Keratinocyte (primary cell): ENCODE results near the gene ARL6IP4. TPM values are rescaled to one million over a fixed set of nuclear protein-coding genes. Genes with fewer than 3 reads are reported as not detected.

Source experiments
- DNase-seq: peaks from one replicate; pipeline ENCODE4 v3.0.0-alpha.2; 2011; ENCODE audit warnings: low read depth, missing footprints, low spot score
- FAIRE-seq: peaks from 2 replicates; lab custom pipeline; 2011; peaks lifted over from hg19 to GRCh38; lab: Jason Lieb, UNC
- H2AFZ ChIP-seq: 2 replicates; pipeline ENCODE4 v1.6.0; 2012; ENCODE audit warnings: low read length, control low read depth, inconsistent platforms; ENCODE audit not compliant: control insufficient read depth
- H3K27ac ChIP-seq: 2 replicates; pipeline ENCODE4 v1.5.1; 2011; ENCODE audit warnings: low read length; ENCODE audit not compliant: control insufficient read depth, insufficient read depth
- H3K27me3 ChIP-seq: 3 replicates; pipeline ENCODE4 v1.6.0; 2011; ENCODE audit warnings: low read length; ENCODE audit not compliant: control insufficient read depth, insufficient read depth; ENCODE audit errors: extremely low read depth
- H3K36me3 ChIP-seq, 2 experiments: 2 replicates in 1 of 2; 3 replicates in 1 of 2; pipeline ENCODE4 v1.5.1; 2011; ENCODE audit warnings: low read length in 2 of 2, mild to moderate bottlenecking in 1 of 2; ENCODE audit not compliant: control insufficient read depth in 2 of 2, insufficient read depth in 2 of 2; ENCODE audit errors: extremely low read depth in 1 of 2
- H3K4me1 ChIP-seq: 3 replicates; pipeline ENCODE4 v1.5.1; 2011; ENCODE audit warnings: low read length; ENCODE audit not compliant: control insufficient read depth, insufficient read depth; ENCODE audit errors: extremely low read depth
- H3K4me2 ChIP-seq: 3 replicates; pipeline ENCODE4 v1.6.0; 2011; ENCODE audit warnings: low read depth, low read length; ENCODE audit not compliant: control insufficient read depth, insufficient read depth; ENCODE audit errors: extremely low read depth
- H3K4me3 ChIP-seq, 3 experiments: fragments of 200-600 bp in 1 of 3; sonication (generic) in 1 of 3; 2 replicates in 2 of 3; 3 replicates in 1 of 3; pipeline ENCODE4 v1.5.1; 2011 to 2016; ENCODE audit warnings: low read length in 3 of 3, mild to moderate bottlenecking in 3 of 3, control low read depth in 2 of 3, inconsistent platforms in 1 of 3, low read depth in 1 of 3, mixed read lengths in 1 of 3, mixed run types in 1 of 3, moderate library complexity in 1 of 3; ENCODE audit not compliant: control insufficient read depth in 2 of 3, insufficient read depth in 2 of 3; ENCODE audit errors: extremely low read depth in 1 of 3
- H3K79me2 ChIP-seq: 2 replicates; pipeline ENCODE4 v1.6.0; 2012; ENCODE audit warnings: low read length; ENCODE audit not compliant: control insufficient read depth, insufficient read depth
- H3K9ac ChIP-seq: 3 replicates; pipeline ENCODE4 v1.6.0; 2011; ENCODE audit warnings: low read length; ENCODE audit not compliant: control insufficient read depth, insufficient read depth; ENCODE audit errors: extremely low read depth
- H3K9me1 ChIP-seq: 3 replicates; pipeline ENCODE4 v1.6.0; 2011; ENCODE audit warnings: low read length; ENCODE audit not compliant: control insufficient read depth, insufficient read depth; ENCODE audit errors: extremely low read depth
- H3K9me3 ChIP-seq: 2 replicates; pipeline ENCODE4 v1.5.1; 2012; ENCODE audit warnings: low read depth, low read length; ENCODE audit not compliant: control insufficient read depth
- H4K20me1 ChIP-seq: 3 replicates; pipeline ENCODE4 v1.6.0; 2011; ENCODE audit warnings: low read length; ENCODE audit not compliant: control insufficient read depth, insufficient read depth; ENCODE audit errors: extremely low read depth
- EZH2 ChIP-seq: IDR thresholded peaks from one replicate; pipeline ENCODE4 v1.6.1; 2012; ENCODE audit warnings: inconsistent platforms, mild to moderate bottlenecking, low read length, moderate library complexity
- dilution Hi-C: fragments of 300-500 bp; cut with MboI; formaldehyde crosslinking; loops from one replicate; pipeline ENCODE4 v1.7.0; 2020; ENCODE audit warnings: low sequenced_read_pairs; ENCODE audit not compliant: extremely low pct_ligation_motif_present
- polyA plus RNA-seq, 5 experiments: library from polyadenylated mRNA; depleted of rRNA in 3 of 5; stranded (reverse) in 3 of 5; stranded (forward) in 1 of 5; unstranded in 1 of 5; fragments of >200 nt; gene quantifications; 1 replicate in 1 of 5; 2 replicates in 3 of 5; 3 replicates in 1 of 5; pipeline versions ENCODE4 v1.2.1 to v1.2.3, GENCODE V29; 2011 to 2012; ENCODE audit warnings: missing spikeins in 2 of 5, low read depth in 1 of 5, low replicate concordance in 1 of 5
- TF ChIP-seq, protein P1 (sequence below), 3 experiments: IDR thresholded peaks in 1 of 3; conservative IDR thresholded peaks in 1 of 3; optimal IDR thresholded peaks in 1 of 3; 2 replicates in 2 of 3; 3 replicates in 1 of 3; pipeline versions ENCODE3 to v1.5.1; 2011; ENCODE audit warnings: low read length in 3 of 3, mild to moderate bottlenecking in 3 of 3, moderate library complexity in 2 of 3, control low read depth in 1 of 3, inconsistent platforms in 1 of 3; ENCODE audit not compliant: insufficient read depth in 2 of 3; ENCODE audit errors: extremely low read depth in 1 of 3

Gene ARL6IP4
- polyA plus RNA-seq, 1 donor (not counting 4 experiments of a cell fraction or from before 2014, with no cell fraction given), result 144 TPM

- no peak for FAIRE-seq
These were observed 14.5 kb downstream of the ARL6IP4 start for GRCh38 chr12:122994781-122995502.

DNA sequence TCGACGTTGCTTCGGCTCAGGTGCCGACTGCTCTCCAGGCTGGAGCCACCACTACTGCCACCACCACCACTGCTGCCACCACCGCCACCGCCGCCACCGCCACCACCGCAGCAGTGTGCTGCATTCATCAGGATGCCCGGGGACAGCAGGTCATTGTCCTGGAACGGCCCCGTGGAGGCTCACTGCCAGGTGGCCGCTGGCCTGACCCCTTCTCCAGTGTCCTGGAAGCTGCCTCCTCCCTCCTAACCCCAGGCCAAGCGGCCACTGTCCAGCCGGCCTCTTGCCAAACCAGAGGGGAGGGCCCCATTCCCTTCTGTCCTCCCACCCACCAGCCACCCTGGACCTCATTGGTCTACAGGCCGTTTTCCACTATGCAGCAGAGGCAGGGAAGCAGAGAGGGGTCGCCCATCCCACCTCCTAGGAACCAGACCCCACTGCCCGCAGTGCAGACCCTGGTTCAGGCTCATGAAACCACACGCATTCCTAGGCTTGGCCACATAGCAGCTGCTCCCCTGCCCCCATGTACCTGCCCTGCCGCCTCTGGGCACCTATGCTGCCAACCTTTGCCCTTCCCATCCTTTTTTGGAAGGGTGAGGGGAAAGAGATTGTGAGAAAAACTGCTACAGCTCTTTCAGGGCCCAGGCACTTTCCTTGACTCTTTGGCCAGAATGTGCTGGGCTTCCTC lies 15.2 kb downstream of the ARL6IP4 start:
- H3K9me3 ChIP-seq, result no peaks in the 10 kb centered on the region
- no peak overlapping the region for H2AFZ ChIP-seq
- no peaks in the 10 kb centered on the region for H3K4me1 ChIP-seq
- no peak overlapping the region for H3K4me3 ChIP-seq
- no peak overlapping the region for H3K9ac ChIP-seq
- FAIRE-seq (no peak), DNase-seq (no peak)
- dilution Hi-C loops, result no loop called here
- peaks cover 0 to 1% of the 10 kb centered on the region in 2 experiments for H3K36me3 ChIP-seq
- TF ChIP-seq, protein P1, sequence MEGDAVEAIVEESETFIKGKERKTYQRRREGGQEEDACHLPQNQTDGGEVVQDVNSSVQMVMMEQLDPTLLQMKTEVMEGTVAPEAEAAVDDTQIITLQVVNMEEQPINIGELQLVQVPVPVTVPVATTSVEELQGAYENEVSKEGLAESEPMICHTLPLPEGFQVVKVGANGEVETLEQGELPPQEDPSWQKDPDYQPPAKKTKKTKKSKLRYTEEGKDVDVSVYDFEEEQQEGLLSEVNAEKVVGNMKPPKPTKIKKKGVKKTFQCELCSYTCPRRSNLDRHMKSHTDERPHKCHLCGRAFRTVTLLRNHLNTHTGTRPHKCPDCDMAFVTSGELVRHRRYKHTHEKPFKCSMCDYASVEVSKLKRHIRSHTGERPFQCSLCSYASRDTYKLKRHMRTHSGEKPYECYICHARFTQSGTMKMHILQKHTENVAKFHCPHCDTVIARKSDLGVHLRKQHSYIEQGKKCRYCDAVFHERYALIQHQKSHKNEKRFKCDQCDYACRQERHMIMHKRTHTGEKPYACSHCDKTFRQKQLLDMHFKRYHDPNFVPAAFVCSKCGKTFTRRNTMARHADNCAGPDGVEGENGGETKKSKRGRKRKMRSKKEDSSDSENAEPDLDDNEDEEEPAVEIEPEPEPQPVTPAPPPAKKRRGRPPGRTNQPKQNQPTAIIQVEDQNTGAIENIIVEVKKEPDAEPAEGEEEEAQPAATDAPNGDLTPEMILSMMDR (optimal IDR thresholded peaks at IDR 0.05 in 1 of 3, IDR thresholded peaks at IDR 0.05 in 1 of 3, conservative IDR thresholded peaks at IDR 0.05 in 1 of 3; ENCODE audit: extremely low read depth in 1 of 3, insufficient read depth in 2 of 3, low read length in 3 of 3), result no peak
- TF ChIP-seq EZH2, result no peak
- H3K27me3 ChIP-seq, result no peaks in the 10 kb centered on the region
- H3K79me2 ChIP-seq, result no peaks in the 10 kb centered on the region
- no peaks in the 10 kb centered on the region for H4K20me1 ChIP-seq
- H3K27ac ChIP-seq, result no peak overlapping the region
- H3K9me1 ChIP-seq, result no peaks in the 10 kb centered on the region
- H3K4me2 ChIP-seq, result no peak overlapping the region

More at GRCh38 chr12:122994781-122995502, 14.5 kb downstream of the ARL6IP4 start:
- DNase-seq, result no peak
- Histone ChIP-seq H3K4me2 (no peak overlapping the region), H3K9ac (no peak overlapping the region), H3K36me3 (peaks cover 0 to 1% of the 10 kb centered on the region in 2 experiments), H3K4me1 (no peaks in the 10 kb centered on the region), H3K79me2 (no peaks in the 10 kb centered on the region), H2AFZ (no peak overlapping the region), H3K9me1 (no peaks in the 10 kb centered on the region), H3K27ac (no peak overlapping the region), H4K20me1 (no peaks in the 10 kb centered on the region), H3K9me3 (no peaks in the 10 kb centered on the region), H3K27me3 (no peaks in the 10 kb centered on the region), H3K4me3 (no peak overlapping the region)
- dilution Hi-C loops, result no loop called here
- TF ChIP-seq EZH2, result no peak
- TF ChIP-seq, protein P1 (optimal IDR thresholded peaks at IDR 0.05 in 1 of 3, IDR thresholded peaks at IDR 0.05 in 1 of 3, conservative IDR thresholded peaks at IDR 0.05 in 1 of 3; ENCODE audit: extremely low read depth in 1 of 3, insufficient read depth in 2 of 3, low read length in 3 of 3), result no peak
